Measurements from ENCODE around the gene EVX1.

The EVX1 gene

DNA sequence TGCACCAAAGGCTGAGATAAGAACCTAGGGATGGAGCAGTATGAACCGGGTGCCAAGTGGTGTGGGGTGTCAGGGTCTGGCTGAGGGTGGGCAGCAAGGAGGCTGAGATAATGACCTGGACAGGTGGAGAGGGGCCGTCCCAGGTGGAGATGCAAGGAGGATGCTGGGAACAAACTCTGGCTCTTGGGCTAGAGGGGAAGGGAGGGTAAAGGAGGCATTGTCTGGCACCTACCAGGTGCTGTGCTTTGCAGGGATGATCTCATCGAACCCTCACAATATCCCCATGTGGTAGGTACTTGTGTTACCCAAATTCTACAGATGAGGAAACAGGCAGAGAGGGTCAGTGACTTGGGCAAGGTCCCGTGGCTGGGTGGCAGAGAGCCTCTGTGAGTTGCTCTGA lies 22.8 kb upstream of the EVX1 start:
- Histone ChIP-seq H3F3A (ENCODE audit: insufficient read depth) (no peaks in the 10 kb centered on the region), H3K9me3 (ENCODE audit: insufficient read depth, low read length) (no peaks in the 10 kb centered on the region), H3K9ac (ENCODE audit: low read length) (no peak overlapping the region), H4K20me1 (ENCODE audit: low read depth, low read length) (no peaks in the 10 kb centered on the region), H3K27me3 (ENCODE audit: low read length) (no peaks in the 10 kb centered on the region), H3K36me3 (ENCODE audit: low read length) (no peaks in the 10 kb centered on the region), H3K9me2 (replicated peaks; ENCODE audit: insufficient read depth, low read length) (no peaks in the 10 kb centered on the region), H3K4me3 (ENCODE audit: insufficient read depth, low read length, poor library complexity, severe bottlenecking) (no peak overlapping the region), H3K27ac (ENCODE audit: low read depth, low read length) (no peak overlapping the region), H3K79me2 (ENCODE audit: insufficient read depth, low read length) (no peaks in the 10 kb centered on the region), H2AFZ (ENCODE audit: low read depth, low read length, severe bottlenecking) (no peak overlapping the region), H3K4me2 (ENCODE audit: low read depth, low read length, poor library complexity, severe bottlenecking) (no peak overlapping the region)
- TF ChIP-seq, protein P1, sequence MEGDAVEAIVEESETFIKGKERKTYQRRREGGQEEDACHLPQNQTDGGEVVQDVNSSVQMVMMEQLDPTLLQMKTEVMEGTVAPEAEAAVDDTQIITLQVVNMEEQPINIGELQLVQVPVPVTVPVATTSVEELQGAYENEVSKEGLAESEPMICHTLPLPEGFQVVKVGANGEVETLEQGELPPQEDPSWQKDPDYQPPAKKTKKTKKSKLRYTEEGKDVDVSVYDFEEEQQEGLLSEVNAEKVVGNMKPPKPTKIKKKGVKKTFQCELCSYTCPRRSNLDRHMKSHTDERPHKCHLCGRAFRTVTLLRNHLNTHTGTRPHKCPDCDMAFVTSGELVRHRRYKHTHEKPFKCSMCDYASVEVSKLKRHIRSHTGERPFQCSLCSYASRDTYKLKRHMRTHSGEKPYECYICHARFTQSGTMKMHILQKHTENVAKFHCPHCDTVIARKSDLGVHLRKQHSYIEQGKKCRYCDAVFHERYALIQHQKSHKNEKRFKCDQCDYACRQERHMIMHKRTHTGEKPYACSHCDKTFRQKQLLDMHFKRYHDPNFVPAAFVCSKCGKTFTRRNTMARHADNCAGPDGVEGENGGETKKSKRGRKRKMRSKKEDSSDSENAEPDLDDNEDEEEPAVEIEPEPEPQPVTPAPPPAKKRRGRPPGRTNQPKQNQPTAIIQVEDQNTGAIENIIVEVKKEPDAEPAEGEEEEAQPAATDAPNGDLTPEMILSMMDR (IDR thresholded peaks at IDR 0.05; ENCODE audit: insufficient read depth, low read length, poor library complexity, severe bottlenecking): no peak
- no peak for TF ChIP-seq EZH2phosphoT487 (conservative IDR thresholded peaks at IDR 0.05; ENCODE audit: low read length)

DNA sequence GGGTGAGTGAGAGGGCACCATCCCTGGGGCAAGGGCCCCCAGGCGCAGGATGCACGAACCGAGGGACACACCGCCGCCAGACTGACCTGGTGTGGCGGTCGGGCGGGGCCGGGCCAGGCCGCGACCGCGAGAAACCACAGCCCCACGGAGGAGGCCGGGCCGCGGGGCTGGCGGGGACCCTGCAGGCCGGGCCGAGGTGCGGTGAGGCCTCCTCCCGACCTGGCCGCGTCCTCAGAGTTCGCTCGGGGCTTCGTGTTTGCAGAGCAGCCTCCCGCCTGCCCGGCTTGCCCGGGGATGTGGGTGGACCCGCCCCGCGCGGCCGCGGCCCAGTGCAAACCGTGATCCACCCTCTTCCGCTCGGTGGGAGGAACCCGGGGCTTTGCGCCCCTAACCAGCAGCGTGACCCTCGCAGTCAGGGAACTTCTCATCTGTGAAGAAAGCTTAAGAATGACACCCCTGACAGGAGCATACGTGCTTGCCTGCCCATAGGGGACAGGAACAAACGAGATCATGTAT lies 22.1 kb upstream of the EVX1 start:
- Histone ChIP-seq H3K27me3 (ENCODE audit: low read length) (no peaks in the 10 kb centered on the region), H3K4me3 (ENCODE audit: insufficient read depth, low read length, poor library complexity, severe bottlenecking) (no peak overlapping the region), H3K9me3 (ENCODE audit: insufficient read depth, low read length) (no peaks in the 10 kb centered on the region), H3K4me2 (ENCODE audit: low read depth, low read length, poor library complexity, severe bottlenecking) (no peak overlapping the region), H3K27ac (ENCODE audit: low read depth, low read length) (no peak overlapping the region), H3F3A (ENCODE audit: insufficient read depth) (no peaks in the 10 kb centered on the region), H3K9me2 (replicated peaks; ENCODE audit: insufficient read depth, low read length) (no peaks in the 10 kb centered on the region), H2AFZ (ENCODE audit: low read depth, low read length, severe bottlenecking) (no peak overlapping the region), H3K36me3 (ENCODE audit: low read length) (no peaks in the 10 kb centered on the region), H3K79me2 (ENCODE audit: insufficient read depth, low read length) (no peaks in the 10 kb centered on the region), H4K20me1 (ENCODE audit: low read depth, low read length) (no peaks in the 10 kb centered on the region), H3K9ac (ENCODE audit: low read length) (no peak overlapping the region)
- no peak for TF ChIP-seq EZH2phosphoT487 (conservative IDR thresholded peaks at IDR 0.05; ENCODE audit: low read length)
- TF ChIP-seq, protein P1 (IDR thresholded peaks at IDR 0.05; ENCODE audit: insufficient read depth, low read length, poor library complexity, severe bottlenecking): no peak

DNA sequence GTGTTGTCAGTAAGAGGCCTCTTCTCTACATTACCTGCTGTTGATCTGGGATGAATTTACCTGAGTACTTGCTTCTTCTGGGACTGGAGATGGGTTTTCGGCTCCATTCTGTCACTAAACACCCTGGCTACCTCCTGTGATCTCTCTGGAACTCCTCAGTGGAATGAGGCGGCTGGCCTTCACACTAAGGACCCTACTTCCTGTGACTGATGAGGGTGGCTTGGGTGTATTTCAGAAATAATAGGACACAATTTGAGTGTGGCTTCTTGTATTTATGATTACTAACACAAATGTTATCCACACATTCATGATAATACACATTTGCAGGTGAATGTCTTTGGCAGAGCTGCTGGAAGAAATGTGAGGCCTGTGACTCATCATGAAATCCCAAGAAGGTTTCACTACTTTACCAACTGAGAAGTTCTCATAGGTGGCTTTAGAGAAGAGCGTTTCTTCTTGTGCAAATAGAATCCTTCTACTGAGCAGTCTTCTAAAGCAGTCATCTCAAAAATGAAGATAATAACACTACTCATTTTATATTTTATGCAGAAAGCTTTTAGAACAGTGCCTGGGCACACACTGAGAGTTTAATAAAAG lies 21.3 kb upstream of the EVX1 start:
- no peak for TF ChIP-seq EZH2phosphoT487 (conservative IDR thresholded peaks at IDR 0.05; ENCODE audit: low read length)
- TF ChIP-seq, protein P1 (IDR thresholded peaks at IDR 0.05; ENCODE audit: insufficient read depth, low read length, poor library complexity, severe bottlenecking): no peak
- Histone ChIP-seq H3K9me3 (ENCODE audit: insufficient read depth, low read length) (no peaks in the 10 kb centered on the region), H4K20me1 (ENCODE audit: low read depth, low read length) (no peaks in the 10 kb centered on the region), H3F3A (ENCODE audit: insufficient read depth) (no peaks in the 10 kb centered on the region), H3K9ac (ENCODE audit: low read length) (no peak overlapping the region), H3K9me2 (replicated peaks; ENCODE audit: insufficient read depth, low read length) (no peaks in the 10 kb centered on the region), H3K36me3 (ENCODE audit: low read length) (no peaks in the 10 kb centered on the region), H2AFZ (ENCODE audit: low read depth, low read length, severe bottlenecking) (no peak overlapping the region), H3K4me2 (ENCODE audit: low read depth, low read length, poor library complexity, severe bottlenecking) (no peak overlapping the region), H3K79me2 (ENCODE audit: insufficient read depth, low read length) (no peaks in the 10 kb centered on the region), H3K27ac (ENCODE audit: low read depth, low read length) (no peak overlapping the region), H3K4me3 (ENCODE audit: insufficient read depth, low read length, poor library complexity, severe bottlenecking) (no peak overlapping the region), H3K27me3 (ENCODE audit: low read length) (no peaks in the 10 kb centered on the region)
